HepG2 (cell line): ENCODE data around the gene CMTM2. TPM values are rescaled to one million over a fixed set of nuclear protein-coding genes. Genes with fewer than 3 reads are reported as not detected.

ENCODE experiments used
- ATRX ChIP-seq: sonication (generic); formaldehyde crosslinking; IDR thresholded peaks from 2 replicates; pipeline ENCODE4 v1.4.0; 2020; ENCODE audit warnings: missing genetic modification reagents, borderline replicate concordance
- KLF13 ChIP-seq: sonication (generic); formaldehyde crosslinking; IDR thresholded peaks from 2 replicates; pipeline ENCODE4 v1.4.0; 2020; ENCODE audit warnings: mild to moderate bottlenecking, missing genetic modification reagents
- NFE2 ChIP-seq: sonication (generic); formaldehyde crosslinking; IDR thresholded peaks from 2 replicates; pipeline ENCODE4 v1.4.0; 2020; ENCODE audit warnings: missing genetic modification reagents
- RARA ChIP-seq: IDR thresholded peaks from 2 replicates; pipeline ENCODE4 v1.6.1; 2016; ENCODE audit warnings: missing genetic modification reagents, missing compliant biosample characterization
- SMARCE1 ChIP-seq: fragments of 450-650 bp; IDR thresholded peaks from 2 replicates; pipeline ENCODE4 v1.6.1; 2017; ENCODE audit warnings: borderline replicate concordance
- TCF7 ChIP-seq: sonication (generic); IDR thresholded peaks from 2 replicates; pipeline ENCODE4 v1.6.1; 2016; ENCODE audit warnings: antibody characterized with exemption, low read depth
- TSC22D2 ChIP-seq: sonication (generic); formaldehyde crosslinking; IDR thresholded peaks from 2 replicates; pipeline ENCODE4 v1.5.1; 2020; ENCODE audit warnings: missing genetic modification reagents, mild to moderate bottlenecking, borderline replicate concordance
- ZNF138 ChIP-seq: sonication (generic); formaldehyde crosslinking; IDR thresholded peaks from 2 replicates; pipeline ENCODE4 v1.5.0; 2020; ENCODE audit warnings: mild to moderate bottlenecking, low read depth, missing genetic modification reagents
- ZNF580 ChIP-seq: IDR thresholded peaks from 2 replicates; pipeline ENCODE4 v1.6.1; 2016; ENCODE audit warnings: low read depth, borderline replicate concordance
- ZNF639 ChIP-seq: conservative IDR thresholded peaks from 2 replicates; pipeline ENCODE4 v1.6.1; 2018; ENCODE audit warnings: missing genetic modification reagents
- ZNF749 ChIP-seq: sonication (generic); formaldehyde crosslinking; IDR thresholded peaks from 2 replicates; pipeline ENCODE4 v1.8.0; 2022; ENCODE audit warnings: mild to moderate bottlenecking, missing genetic modification reagents, moderate library complexity, borderline replicate concordance
- polyA plus RNA-seq, 8 experiments: library from polyadenylated mRNA; depleted of rRNA in 3 of 8; stranded (reverse) in 7 of 8; unstranded in 1 of 8; fragments of >200 nt; fragmentation: Illumina TruSeq in 4 of 8; extraction: Trizol in 4 of 8; gene quantifications; 2 replicates each; pipeline versions ENCODE4 v1.2.1 to v1.2.3, GENCODE V29; 2011 to 2016; ENCODE audit warnings: low read depth in 4 of 8, missing spikeins in 1 of 8, mixed read lengths in 1 of 8; ENCODE audit not compliant: insufficient read depth in 1 of 8
- total RNA-seq, 5 experiments: library from RNA; depleted of rRNA; stranded (reverse); fragments of >200 nt; fragmentation: Illumina TruSeq; extraction: Trizol; gene quantifications; 2 replicates each; pipeline ENCODE4 v1.2.3, GENCODE V29; 2016; ENCODE audit warnings: low read depth in 1 of 5

The CMTM2 gene
- total and polyA plus RNA-seq, 2 of the 13 experiments (the other 11 are each of a cell fraction or from before 2014, with no cell fraction given): not detected

GRCh38 chr16:66552286-66553177 is 26.7 kb upstream of the CMTM2 start, which contains the start of gene CKLF (continued):
- TF ChIP-seq NFE2 (CRISPR knock-in tag) (peak; percentile 33; the same call in 1 of the 2 replicates), ZNF639 (CRISPR knock-in tag) (peak; percentile 54), TCF7 (peak; percentile 36; the same call in 1 of the 2 replicates), ZNF749 (CRISPR knock-in tag) (peak; percentile 34; the same call in 1 of the 2 replicates), ZNF580 (CRISPR knock-in tag) (peak; percentile 94; the same call in 1 of the 2 replicates), TSC22D2 (CRISPR knock-in tag) (peak; percentile 97), ATRX (CRISPR knock-in tag) (no peak), RARA (peak; percentile 71), SMARCE1 (no peak), ZNF138 (CRISPR knock-in tag) (peak; percentile 99), KLF13 (CRISPR knock-in tag) (peak; percentile 98; the same call in 1 of the 2 replicates)
- TF ChIP-seq, all 625 proteins: peak for 488
